Measurements from ENCODE around the gene RIPOR3.
"Not testable (repeated sequence)": the region's sequence is repeated elsewhere in the genome, so short reads cannot be mapped to it uniquely, and the experiment has no call there.

RIPOR3 gene

DNA sequence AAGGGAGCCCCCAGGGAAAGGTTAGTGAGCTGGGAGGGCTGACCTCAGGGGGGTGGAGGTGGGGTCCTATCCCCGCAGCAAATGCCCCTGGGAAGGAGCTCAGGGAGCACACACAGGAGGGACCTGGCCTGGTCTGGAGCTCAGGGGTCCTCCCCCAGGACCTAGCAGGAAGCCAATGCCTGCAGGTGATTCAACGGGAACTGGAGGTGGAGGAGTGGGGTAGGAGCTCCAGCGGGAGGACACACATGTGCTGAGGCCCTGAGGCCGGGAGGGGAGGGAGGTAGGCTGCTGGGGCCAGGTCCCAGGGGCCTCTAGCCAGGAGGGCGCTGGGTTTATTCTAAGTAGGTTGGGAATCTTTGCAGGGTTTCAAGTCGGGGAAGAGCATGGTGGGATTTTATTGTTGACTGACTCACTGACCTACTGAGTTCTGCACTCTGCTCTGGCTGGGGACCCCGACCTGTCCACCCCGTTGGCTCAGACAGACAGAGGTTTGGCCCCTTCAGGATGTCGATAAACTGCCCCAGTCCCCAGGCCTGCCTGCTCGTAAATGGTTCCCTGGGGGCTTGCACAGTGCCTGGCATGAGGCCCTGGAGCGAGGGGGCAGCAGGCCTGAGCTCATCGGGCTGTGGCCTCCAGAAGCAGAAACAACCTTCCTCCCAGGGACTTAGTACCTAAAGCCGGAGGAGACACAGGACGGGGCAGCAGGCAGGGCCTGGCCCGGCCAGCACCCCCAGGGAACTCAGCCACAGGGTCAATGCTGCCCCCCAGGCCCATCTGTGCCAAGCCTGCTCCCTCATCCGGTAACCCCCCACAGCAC is 62.3 kb downstream of the RIPOR3 start:
- DNase-seq = no peak

DNA sequence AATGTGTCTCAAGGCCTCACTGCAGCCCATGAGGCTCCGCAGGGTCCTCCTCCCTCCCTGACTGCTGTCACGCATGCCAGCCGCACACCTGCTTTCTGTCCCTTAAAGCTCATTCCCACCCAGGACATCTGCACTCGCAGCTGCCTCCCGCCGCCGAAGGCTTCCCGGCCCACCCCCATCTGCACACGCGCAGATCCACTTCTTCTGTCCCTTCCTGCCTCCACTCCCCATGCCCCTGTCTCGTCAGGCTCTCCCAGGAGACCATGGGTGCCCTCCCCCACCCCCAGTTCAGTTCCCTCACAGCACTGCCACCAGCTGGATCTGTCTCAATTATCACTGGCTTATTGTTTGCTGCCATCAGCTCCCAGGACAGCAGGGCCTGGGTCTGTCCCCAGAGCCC is 63.0 kb downstream of the RIPOR3 start:
- no peak for DNase-seq

DNA sequence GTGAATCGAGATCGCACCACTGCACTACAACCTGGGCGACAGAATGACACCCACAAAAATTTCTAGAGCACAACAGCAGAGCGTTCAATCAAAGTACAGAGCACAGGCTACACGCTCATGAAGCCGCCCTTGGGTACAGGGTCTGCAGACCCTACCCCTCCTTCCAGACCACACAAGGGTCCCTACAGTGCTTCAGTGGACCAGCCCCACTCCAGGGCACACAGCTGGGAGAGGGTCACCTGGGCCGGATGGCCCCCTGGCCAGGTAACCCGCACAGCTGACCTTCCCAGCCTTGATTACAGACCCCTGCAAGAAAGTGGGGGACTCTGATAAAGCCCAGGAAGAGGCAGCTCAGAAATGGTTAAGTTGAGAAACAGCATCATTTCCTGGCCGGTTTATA is 63.6 kb downstream of the RIPOR3 start:
- DNase-seq = no peak

DNA sequence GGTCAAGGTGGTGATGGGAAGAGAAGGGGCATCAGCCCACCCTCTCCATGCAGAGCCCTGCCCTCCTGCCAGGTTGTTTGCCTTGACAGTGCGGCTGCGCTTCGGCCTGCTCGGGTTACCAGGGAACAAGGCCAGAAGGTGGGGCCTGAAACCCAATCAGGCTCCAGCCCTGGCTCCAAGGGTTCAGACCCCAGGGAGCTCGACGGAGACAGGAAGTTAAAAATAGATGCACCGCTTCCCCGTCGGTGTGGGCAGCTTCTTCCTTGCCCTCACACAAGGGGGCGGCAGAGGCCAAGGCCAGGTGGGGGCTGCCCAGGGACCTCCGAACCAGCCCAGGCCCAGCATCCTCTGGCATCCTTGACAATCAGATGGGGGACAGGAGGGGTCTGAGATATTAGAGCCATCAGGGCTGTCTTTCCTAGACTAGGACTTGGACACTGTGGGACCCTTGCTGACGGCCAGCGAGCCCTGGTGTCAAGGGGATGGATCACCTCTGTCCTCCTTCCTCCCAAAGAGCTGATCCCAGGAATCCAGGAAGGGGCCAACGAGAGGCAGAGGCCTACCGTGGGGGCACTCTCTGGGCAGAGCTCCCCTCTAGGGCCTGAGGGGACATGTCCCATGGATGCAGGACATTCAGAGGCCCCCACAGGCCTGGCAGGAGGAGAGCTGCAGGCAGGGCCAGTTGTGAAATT is 65.2 kb downstream of the RIPOR3 start:
- no peak for DNase-seq

DNA sequence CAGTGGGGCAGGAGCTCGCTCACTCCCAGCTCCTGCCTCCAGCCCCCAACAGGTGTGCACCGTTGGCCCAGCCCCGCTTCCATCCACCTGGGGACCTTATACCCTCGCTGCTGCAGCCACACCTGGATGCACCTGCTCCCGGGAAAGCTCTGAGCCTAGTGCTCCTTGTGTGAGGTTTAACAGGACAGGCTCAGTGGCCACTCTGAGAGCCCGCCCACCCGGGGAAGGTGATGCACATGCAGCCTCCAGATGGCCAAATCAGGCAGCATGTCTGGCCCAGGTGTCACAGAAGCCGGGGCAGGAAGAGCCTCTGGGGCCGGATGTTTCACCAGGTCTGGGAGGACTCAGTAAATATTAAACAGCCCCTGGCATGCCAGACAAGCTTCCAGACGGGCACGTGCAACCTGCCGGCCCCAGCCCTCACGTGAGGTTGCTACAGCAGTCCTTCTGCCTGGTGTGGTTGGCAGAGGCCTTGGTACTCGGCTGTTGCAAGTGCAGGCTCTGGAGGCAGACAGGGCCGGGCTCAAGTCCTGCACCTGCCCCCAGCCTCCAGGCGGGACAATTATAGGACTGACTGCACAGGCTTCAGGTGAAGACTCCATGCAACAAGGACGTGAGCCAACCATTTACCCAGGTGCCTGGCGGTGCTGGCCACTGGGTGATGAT is 66.9 kb downstream of the RIPOR3 start:
- DNase-seq = no peak

DNA sequence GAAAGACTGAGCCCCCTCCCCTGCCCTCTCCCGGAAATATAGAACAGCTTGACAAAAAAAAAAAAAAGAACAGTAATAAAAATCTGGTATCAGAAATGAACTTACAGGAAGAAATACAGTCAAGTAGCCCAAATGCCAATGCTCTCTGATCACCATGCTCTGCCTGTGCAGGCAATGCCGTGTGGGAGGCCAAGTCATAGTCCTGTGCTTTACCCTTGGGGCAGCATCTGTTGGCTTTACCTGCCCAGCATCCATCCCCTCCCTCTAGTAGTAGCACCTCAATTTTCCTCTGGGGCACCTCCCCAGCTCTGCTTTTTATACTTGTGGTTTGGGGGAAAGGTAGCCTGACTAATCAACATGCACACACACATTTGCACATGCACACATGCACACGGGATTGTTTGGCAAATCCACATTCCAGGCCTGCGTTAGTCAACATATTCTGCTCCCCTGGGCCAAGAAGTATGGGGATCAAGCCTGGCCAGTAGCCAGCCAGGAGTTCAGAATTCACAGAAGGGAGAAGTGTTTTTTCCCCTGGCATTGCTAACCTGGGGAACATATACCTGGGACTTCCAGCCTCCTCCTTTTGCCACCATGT is 70.2 kb downstream of the RIPOR3 start:
- DNase-seq = no peak

DNA sequence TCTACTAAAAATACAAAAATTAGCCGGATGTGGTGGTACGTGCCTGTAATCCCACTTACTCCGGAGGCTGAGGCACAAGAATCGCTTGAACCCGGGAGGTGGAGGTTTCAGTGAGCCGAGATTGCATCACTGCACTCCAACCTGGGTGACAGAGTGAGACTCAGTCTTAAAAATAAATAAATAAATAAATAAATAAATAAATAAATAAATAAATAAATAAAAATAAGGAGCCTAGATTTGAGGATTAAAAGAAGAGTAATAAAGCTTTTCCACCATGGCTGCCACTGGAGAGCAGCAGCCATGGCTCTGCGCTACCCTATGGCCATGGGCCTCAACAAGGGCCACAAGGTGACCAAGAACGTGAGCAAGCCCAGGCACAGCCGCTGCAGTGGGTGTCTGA is 70.9 kb downstream of the RIPOR3 start:
- DNase-seq = not testable (repeated sequence)

DNA sequence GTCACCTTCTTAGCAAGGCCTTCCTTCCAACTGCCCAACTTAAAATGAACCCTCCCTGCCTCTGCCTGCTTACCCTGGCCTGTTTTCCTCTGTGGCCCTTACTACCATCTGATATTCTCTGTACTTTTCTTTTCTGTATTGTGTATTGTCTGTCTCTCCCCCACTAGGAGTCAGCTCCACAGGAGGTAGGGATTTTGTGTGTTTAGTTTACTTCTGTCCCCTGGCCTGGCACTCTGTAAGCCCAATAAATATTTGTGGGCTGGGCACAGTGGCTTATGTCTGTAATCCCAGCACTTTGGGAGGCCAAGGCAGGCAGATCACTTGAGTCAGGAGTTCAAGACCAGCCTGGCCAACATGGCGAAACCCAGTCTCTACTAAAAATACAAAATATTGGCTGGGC is 72.8 kb downstream of the RIPOR3 start:
- no peak for DNase-seq

DNA sequence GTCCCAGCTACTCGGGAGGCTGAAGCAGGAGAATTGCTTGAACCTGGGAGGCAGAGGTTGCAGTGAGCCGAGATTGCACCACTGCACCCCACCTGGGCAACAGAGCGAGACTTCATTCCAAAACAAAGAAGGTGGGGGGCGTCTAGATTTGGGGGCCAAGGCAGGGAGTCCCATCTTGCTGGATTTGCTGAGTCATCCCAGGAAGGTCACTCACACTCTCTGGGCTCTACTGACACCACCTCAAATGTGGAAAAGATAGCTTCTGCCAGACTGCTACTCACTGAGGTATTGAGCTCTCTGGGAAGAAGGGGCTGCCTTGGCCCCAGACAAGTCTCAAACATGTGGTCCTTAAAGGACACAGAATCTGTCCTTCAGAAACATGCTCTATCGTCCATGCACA is 74.3 kb downstream of the RIPOR3 start:
- no peak for DNase-seq

DNA sequence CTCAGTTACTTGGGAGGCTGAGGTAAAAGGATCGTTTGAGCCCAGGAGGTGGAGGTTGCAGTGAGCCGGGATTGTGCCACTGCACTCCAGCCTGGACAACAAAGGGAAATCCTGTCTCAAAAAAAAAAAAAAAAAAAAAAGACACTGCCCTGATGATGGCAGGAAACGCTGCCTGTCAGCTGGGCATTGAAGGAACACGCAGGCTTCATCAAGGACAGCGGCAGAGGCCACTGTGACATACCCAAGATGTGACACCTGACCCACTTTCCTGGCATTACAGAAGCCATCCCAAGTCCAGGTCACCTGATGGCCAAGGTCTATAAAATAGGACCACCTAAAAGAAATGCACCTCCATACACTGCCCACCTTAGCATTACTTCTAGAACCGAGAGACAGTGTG is 75.9 kb downstream of the RIPOR3 start:
- no peak for DNase-seq

DNA sequence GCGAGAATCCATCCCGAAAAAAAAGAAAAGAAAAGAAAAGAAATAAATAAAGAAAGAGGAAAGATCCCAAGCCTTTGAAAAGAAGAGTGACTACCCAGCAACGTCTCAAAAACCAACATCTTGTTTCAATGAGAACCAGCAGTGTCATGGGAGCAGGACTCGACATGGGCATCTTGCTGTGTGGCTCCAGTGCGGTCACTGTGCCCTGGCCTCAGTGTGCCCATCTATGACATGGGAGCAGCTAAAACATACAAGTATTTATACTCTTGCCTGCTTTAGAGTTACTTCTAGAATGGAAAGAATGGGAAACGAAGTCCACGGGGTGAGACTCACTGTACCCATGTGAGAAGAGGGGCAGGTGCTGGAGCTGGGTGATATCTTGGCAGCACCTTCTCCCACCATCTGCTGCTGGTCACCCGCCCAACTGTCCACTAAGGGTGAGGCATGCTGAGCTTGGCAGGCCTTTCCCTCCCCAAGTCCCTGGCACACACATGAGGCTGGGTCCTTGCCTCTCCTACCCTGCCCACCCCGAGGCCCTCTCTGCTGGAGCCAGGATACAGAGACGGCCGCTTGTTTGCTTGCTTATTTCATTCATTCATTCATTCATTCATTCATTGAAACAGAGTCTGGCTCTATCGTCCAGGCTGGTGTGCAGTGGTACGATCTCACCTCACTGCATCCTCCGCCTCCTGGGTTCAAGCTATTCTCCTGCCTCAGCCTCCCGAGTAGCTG is 77.7 kb downstream of the RIPOR3 start:
- DNase-seq = no peak

DNA sequence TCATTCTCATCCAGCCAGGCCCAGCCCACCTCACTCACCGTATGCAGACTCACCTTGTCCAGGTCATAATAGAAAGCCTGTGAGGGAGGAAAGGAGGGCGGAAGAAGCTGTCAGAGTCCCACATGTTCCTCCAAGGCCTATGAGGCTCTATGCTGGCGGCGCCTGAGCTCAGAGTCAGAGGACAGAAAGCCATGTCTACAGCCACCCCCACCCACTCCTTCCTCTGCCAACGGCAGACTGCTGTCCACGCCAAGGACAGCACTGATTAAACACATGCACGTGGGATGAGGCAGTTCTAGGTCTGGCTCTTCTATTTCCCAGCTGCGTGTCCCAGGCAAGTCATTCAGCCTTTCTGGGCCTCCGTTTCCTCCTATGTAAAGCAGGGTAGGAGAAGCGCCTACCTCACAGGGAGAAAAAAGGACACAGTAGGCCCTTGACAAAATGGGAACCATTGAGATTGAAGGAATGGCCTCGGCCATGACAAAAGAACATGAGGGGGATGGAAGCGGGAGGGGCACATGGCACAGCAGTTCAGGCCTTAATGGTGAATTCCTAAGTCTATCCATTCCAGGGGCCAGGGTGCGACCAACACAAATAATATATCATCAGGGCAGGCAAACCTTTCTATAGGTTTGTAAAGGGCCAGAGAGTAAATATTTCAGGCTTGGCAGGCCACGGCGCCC is 80.1 kb downstream of the RIPOR3 start:
- no peak for DNase-seq

DNA sequence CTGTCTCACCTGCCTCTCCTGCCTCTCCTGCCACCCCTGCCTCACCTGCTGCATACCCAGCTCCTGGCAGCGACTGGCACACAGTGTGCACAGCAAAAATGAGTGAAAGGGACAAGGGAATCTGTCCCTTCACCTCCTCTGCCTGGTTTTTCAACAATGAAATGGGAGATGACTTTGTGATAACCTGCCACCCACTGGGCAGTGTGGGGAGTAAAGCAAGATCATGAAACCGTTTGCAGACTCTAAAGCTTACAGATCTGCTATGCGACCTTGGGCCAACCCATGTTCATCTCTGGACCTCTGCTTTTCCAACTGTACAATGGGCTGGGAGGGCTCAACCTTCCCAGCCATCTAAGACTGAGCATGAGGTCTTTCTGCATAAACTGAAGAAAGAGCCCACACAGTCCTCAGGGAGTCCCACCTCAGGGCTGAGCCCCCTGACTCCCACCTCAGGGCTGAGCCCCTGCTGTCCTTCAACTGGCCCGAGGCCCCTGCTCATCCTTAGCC is 81.1 kb downstream of the RIPOR3 start:
- no peak for DNase-seq

DNA sequence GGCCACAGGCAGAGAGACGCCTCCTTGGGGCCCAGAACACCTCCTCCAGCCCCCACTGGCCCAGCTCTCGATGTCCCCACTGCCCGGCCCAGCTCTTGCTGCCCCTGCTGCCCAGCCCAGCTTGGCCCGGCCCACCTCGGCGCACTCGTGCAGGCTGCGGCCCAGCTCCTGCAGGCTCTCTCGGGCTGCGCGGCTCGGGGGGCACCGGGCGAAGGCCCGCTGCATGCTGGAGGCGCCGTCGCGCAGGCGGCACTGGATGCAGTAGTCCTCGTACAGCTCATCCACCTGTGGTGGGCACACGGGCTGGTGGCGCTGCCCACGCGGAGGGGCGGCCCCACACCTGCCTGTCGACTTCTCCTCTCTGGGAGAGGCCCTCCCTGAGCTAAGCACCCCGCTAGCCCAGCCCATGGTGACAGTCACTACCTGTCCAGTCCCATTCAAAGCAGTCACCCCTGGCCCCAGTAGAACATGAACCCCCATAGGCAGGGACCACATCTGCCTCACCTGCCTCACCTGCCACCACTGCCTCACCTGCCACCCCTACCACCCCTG is 81.8 kb downstream of the RIPOR3 start:
- no peak for DNase-seq

DNA sequence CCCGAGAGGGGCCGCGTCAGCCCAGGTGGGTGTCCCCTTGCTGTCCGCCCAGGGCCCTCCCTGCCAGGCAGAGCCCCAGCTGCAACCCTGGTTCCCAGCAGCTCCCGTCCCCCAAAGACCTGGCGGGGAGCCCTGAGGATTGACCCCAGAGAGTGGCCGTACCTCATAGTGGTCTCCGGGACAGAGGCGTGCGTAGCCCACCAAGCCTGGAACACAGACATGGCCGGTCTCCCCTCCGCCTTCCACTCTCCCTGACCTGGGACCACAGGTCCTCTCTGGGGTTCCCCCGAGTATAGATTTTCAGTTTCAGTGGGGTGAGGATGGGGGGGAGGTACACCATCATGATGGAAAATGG is 82.6 kb downstream of the RIPOR3 start:
- DNase-seq = no peak

DNA sequence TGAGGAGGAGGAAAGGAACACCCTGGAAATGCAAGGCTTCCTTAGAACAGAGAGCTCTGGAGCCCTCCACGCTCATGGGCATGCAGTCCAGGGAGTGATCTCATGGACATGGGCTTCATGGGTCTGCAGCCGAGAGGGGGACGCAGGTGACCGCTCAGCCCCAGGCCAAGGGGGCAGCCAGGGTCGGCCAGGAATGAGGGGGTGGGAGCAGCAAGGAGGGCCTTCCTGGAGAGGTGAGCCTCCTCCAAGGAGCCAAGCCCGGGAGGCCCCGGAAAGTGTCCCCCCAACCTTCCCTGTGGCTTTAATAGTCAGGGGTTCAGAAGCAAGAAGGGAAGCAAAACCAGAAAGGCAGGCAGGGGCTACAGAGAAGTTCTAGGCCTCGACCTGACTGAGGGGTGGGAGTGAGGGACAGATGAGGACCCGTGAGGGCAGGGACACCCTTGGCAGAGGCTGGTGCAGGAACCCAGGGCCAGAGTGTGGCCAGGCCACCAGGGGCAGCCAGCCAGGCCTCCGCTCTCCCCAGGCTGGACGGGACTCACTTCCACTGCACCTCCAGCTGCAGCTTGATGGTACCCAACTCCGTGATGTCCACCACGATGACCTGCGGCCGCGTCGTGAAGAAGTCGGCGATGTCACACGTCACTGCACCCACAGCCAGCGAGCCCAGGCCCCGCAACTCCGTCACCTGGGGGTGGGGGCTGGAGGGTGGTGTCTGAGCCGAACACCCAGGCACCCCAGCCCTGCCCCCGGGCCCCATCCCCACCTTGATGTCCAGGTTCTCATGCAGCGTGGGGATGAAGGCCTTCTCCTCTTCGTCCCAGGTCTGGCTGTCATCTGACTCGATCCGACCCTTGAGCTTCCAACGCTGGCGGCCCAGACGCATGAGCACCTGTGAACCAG is 83.2 kb downstream of the RIPOR3 start:
- no peak for DNase-seq

DNA sequence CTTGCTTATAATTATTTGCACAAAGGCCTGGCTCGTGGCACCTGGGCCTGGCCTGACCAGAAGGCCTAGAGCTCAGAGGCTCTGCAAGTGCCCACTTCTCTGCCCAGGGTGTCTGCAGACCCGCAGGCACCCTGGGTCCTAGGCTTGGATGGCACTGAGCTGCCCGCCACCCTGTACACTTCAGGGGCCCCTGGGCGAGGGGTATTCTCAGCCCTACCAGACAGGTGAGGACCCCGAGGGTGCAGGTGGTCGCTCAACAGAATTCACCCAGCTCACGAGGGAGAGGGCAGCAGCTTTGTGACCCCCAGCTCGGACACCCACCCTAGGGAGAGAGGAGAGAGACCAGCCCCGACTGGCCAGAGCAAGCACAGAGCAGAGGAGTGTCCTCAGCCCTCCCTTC is 83.9 kb downstream of the RIPOR3 start:
- no peak for DNase-seq

DNA sequence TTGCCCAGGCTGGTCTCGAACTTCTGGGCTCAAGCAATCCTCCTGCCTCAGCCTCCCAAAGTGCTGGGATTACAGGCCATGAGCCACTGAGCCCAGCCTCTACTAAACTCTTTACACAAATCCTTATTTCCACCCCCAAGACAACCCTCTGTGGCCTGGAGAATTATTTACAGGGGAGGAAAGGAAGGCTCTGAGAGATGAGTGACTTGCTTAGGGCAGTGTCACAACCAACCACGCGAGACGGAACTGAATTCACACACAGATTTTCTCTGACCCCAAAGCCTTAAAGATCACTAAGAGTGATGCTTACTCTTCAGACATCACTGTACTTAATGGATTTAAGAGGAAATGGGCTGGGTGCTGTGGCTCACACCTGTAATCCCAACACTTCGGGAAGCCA is 86.2 kb downstream of the RIPOR3 start:
- no peak for DNase-seq

DNA sequence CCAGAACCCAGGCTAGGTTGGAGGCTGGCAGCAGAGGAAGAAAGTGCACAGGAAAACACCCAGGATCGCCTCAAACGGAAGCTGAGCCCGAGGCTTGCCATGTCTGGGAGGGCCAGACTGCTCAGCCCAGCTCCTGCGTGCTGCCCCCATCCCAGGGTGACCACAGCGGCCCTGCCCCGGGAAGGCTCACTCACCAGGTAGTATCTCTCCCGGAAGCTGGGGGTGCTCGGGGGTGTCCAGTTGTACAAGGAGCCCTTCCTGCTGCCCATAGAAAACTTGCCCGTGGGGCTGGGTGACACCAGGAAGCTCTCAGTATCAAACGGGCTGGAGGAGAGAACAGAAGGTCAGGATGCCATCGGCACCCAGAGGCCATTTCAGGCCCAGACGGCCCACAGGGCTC is 86.9 kb downstream of the RIPOR3 start:
- no peak for DNase-seq

DNA sequence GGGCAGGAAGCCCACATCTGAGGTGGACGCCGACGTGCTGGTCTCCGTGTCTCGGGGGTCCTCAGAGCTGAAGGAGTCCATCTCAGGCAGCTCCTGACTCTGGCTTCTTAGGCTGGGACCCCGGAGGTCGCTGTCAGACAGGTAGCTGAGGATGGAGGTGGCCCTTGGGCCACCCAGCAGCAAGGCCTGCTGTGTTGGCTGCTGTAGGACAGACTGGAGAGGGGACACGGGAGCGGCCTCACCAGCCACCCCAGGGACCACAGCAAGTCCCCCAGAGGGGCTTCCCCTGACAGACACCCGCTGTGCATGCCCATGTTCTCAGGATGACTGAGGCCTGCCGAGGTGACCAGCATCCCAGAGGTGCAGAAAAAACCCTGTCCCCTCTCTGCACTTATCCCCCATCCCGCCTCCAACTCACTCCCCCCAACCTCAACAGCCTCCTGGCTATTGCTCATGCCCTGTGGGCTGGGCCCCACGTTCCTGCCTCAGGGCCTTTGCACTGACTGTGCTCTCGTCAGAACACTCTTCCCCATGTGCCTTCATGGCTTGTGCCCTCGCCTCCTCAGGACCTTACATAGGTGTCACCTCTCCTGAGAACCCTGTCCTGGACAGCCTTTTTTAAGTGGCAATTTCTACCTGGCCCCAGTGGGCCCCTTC is 88.8 kb downstream of the RIPOR3 start:
- DNase-seq = no peak
